GM12891 (cell line): Measurements from ENCODE around the gene INIP.

Experiments used
- DNase-seq: peaks from one replicate; pipeline ENCODE4 v3.0.0; 2011; ENCODE audit warnings: low spot score; ENCODE audit not compliant: insufficient read length
- FAIRE-seq: peaks from 2 replicates; lab custom pipeline; 2011; peaks lifted over from hg19 to GRCh38; lab: Jason Lieb, UNC
- PAX5 ChIP-seq: IDR thresholded peaks from 2 replicates; pipeline ENCODE4 v1.6.1; 2011; ENCODE audit warnings: low read length, moderate library complexity, mild to moderate bottlenecking; ENCODE audit not compliant: insufficient read depth, severe bottlenecking
- POLR2A ChIP-seq: IDR thresholded peaks from 2 replicates; pipeline ENCODE4 v1.6.1; 2011; ENCODE audit warnings: low read depth, low read length, control low read depth
- POLR2AphosphoS5 ChIP-seq: IDR thresholded peaks from 2 replicates; pipeline ENCODE4 v1.6.1; 2011; ENCODE audit warnings: low read depth, low read length, control low read depth
- POU2F2 ChIP-seq: IDR thresholded peaks from 2 replicates; pipeline ENCODE4 v1.6.1; 2011; ENCODE audit warnings: low read depth, mild to moderate bottlenecking, control low read depth, low read length, moderate library complexity
- SPI1 ChIP-seq: IDR thresholded peaks from 2 replicates; pipeline ENCODE4 v1.6.1; 2011; ENCODE audit warnings: low read depth, low read length, control low read depth
- TAF1 ChIP-seq: IDR thresholded peaks from 2 replicates; pipeline ENCODE4 v1.6.1; 2011; ENCODE audit warnings: low read depth, low read length, control low read depth

Gene INIP

DNA sequence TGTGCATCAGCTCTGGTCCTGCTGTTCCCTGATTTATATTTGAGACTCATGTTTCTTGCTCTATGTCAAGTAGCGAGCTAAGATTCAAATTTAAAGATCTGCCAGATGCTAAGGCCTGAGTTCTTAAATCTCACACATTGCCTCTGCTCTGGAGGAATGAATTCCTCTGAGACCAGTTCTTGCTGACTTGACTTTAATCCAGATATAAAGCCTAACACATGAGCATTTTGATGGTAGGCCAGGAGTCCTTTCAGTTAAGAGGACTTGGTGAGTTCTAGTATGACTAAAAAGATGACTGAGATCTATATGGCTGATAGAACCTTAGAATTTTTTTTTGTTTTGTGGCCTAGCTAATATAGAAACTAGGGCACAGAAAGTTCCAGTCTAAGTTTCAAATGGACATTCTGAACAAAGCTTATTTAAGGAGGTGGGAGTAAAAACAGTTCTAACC is 1.3 kb upstream of the INIP start:
- FAIRE-seq, result no peak
- TF ChIP-seq PAX5, result no peak
- no peak for TF ChIP-seq POU2F2
- TF ChIP-seq SPI1, result no peak
- no peak for TF ChIP-seq POLR2A
- no peak for TF ChIP-seq POLR2AphosphoS5
- TF ChIP-seq TAF1, result no peak
- no peak for DNase-seq

DNA sequence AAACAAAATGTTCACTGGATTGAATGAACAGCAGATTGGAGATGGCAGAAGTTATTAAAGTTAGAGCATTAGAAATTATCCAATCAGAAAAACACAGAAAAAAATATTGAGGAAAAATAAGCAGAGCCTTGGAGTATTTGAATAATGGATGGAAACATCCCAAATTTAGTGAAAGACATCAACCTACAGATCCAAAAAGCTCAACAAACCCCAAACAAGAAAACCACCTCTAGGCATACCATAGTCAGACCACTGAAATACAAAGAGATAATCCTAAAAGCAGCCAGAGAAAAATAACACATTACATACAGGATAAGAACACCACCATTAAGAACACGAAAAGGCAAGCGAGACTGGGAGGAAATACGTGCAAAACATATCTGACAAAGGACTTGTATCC is 5.2 kb downstream of the INIP start:
- TF ChIP-seq POU2F2, result no peak
- TF ChIP-seq SPI1, result no peak
- no peak for TF ChIP-seq PAX5
- no peak for TF ChIP-seq POLR2A
- TF ChIP-seq TAF1, result no peak
- TF ChIP-seq POLR2AphosphoS5, result no peak
- FAIRE-seq, result no peak
- DNase-seq, result no peak

GRCh38 chr9:112711050-112711689 is 6.7 kb downstream of the INIP start:
- no peak for TF ChIP-seq SPI1
- TF ChIP-seq POLR2A, result no peak
- no peak for TF ChIP-seq PAX5
- TF ChIP-seq POLR2AphosphoS5, result no peak
- no peak for TF ChIP-seq POU2F2
- TF ChIP-seq TAF1, result no peak
- FAIRE-seq, result no peak
- DNase-seq, result no peak

GRCh38 chr9:112705768-112706427 is 12.0 kb downstream of the INIP start:
- FAIRE-seq (no peak), DNase-seq (no peak)
- no peak for TF ChIP-seq POLR2A
- TF ChIP-seq PAX5, result no peak
- TF ChIP-seq POLR2AphosphoS5, result no peak
- TF ChIP-seq SPI1, result no peak
- no peak for TF ChIP-seq POU2F2
- no peak for TF ChIP-seq TAF1

- TF ChIP-seq SPI1 (no peak), POLR2AphosphoS5 (no peak), POU2F2 (no peak), TAF1 (no peak)
Observed at GRCh38 chr9:112703304-112703703, 14.6 kb downstream of the INIP start.

GRCh38 chr9:112700085-112700484 is 17.8 kb downstream of the INIP start:
- DNase-seq, result no peak

More at GRCh38 chr9:112703304-112703703, 14.6 kb downstream of the INIP start:
- no peak for FAIRE-seq
- no peak for DNase-seq

GRCh38 chr9:112699230-112699629 is 18.7 kb downstream of the INIP start:
- no peak for FAIRE-seq
- DNase-seq, result no peak
- TF ChIP-seq POU2F2 (no peak), TAF1 (no peak), SPI1 (no peak), POLR2A (no peak), PAX5 (no peak), POLR2AphosphoS5 (no peak)

More at GRCh38 chr9:112700085-112700484, 17.8 kb downstream of the INIP start:
- peak; percentile 23 for FAIRE-seq
- no peak for TF ChIP-seq PAX5
- no peak for TF ChIP-seq SPI1
- TF ChIP-seq TAF1, result no peak
- TF ChIP-seq POLR2A, result no peak
- no peak for TF ChIP-seq POU2F2
- no peak for TF ChIP-seq POLR2AphosphoS5

GRCh38 chr9:112696461-112696860 is 21.5 kb downstream of the INIP start:
- TF ChIP-seq SPI1 (no peak), POLR2AphosphoS5 (no peak), PAX5 (no peak), POU2F2 (no peak), TAF1 (no peak), POLR2A (no peak)
- FAIRE-seq (no peak), DNase-seq (no peak)

GRCh38 chr9:112694706-112695555 is 23.0 kb downstream of the INIP start:
- TF ChIP-seq SPI1, result no peak
- no peak for TF ChIP-seq PAX5
- TF ChIP-seq POLR2AphosphoS5, result no peak
- TF ChIP-seq TAF1, result no peak
- no peak for TF ChIP-seq POLR2A
- no peak for TF ChIP-seq POU2F2
- FAIRE-seq, result no peak

More at GRCh38 chr9:112694706-112695555, 23.0 kb downstream of the INIP start:
- DNase-seq, result no peak
